OCI-LY3 (cell line): Measurements from ENCODE around the gene SLC13A3.

Source experiments
- H2AFZ ChIP-seq: fragments of 200-600, 300-600 bp; shearing (Covaris generic); 2 replicates; pipeline ENCODE4 v1.6.0; 2014; ENCODE audit warnings: antibody characterized with exemption, low read depth, low read length
- H3K27ac ChIP-seq: fragments of 200-600, 300-600 bp; sonication (generic); 2 replicates; pipeline ENCODE4 v1.5.1; 2014; ENCODE audit warnings: mild to moderate bottlenecking, low read length, moderate library complexity, mixed read lengths
- H3K27me3 ChIP-seq: fragments of 200-600, 300-600 bp; sonication (generic); 2 replicates; pipeline ENCODE4 v1.6.1; 2014; ENCODE audit warnings: low read depth, low read length, mixed read lengths
- H3K36me3 ChIP-seq: fragments of 200-600, 300-600 bp; sonication (generic); replicated peaks from 2 replicates; pipeline ENCODE3; 2014; ENCODE audit warnings: low read depth, low read length, mixed read lengths
- H3K4me1 ChIP-seq: fragments of 300-600, 200-600 bp; sonication (generic); 2 replicates; pipeline ENCODE4 v1.6.1; 2014; ENCODE audit warnings: low read length, mixed read lengths
- H3K4me2 ChIP-seq: fragments of 200-600, 300-600 bp; sonication (generic); 2 replicates; pipeline ENCODE4 v1.6.1; 2014; ENCODE audit warnings: low read length, mixed read lengths
- H3K4me3 ChIP-seq: fragments of 300-600, 200-600 bp; sonication (generic); 2 replicates; pipeline ENCODE4 v1.5.1; 2014; ENCODE audit warnings: antibody characterized with exemption, mild to moderate bottlenecking, low read length, moderate library complexity
- H3K79me2 ChIP-seq: fragments of 300-600, 200-600 bp; shearing (Covaris generic); 2 replicates; pipeline ENCODE4 v1.6.1; 2014; ENCODE audit warnings: mild to moderate bottlenecking, low read length, mixed read lengths
- H3K9ac ChIP-seq: fragments of 300-600, 200-600 bp; shearing (Covaris generic); 2 replicates; pipeline ENCODE4 v1.6.0; 2014; ENCODE audit warnings: mild to moderate bottlenecking, low read length, moderate library complexity
- H3K9me3 ChIP-seq: fragments of 200-600, 300-600 bp; shearing (Covaris generic); 2 replicates; pipeline ENCODE4 v1.6.1; 2014; ENCODE audit warnings: low read length, mixed read lengths; ENCODE audit not compliant: insufficient read depth
- H4K20me1 ChIP-seq: fragments of 200-600, 300-600 bp; sonication (generic); 2 replicates; pipeline ENCODE4 v1.6.1; 2016; ENCODE audit warnings: low read length, mixed read lengths; ENCODE audit not compliant: insufficient read depth
- EZH2phosphoT487 ChIP-seq: fragments of 200-600 bp; shearing (Covaris generic); IDR thresholded peaks from 2 replicates; pipeline ENCODE4 v1.6.1; 2018; ENCODE audit warnings: antibody characterized with exemption, mixed run types, low read depth
- TF ChIP-seq, protein P1 (sequence below): fragments of 200-600, 300-600 bp; sonication (generic); IDR thresholded peaks from 2 replicates; pipeline ENCODE4 v1.5.1; 2014; ENCODE audit warnings: antibody characterized with exemption, low read length, low read depth

SLC13A3 gene

DNA sequence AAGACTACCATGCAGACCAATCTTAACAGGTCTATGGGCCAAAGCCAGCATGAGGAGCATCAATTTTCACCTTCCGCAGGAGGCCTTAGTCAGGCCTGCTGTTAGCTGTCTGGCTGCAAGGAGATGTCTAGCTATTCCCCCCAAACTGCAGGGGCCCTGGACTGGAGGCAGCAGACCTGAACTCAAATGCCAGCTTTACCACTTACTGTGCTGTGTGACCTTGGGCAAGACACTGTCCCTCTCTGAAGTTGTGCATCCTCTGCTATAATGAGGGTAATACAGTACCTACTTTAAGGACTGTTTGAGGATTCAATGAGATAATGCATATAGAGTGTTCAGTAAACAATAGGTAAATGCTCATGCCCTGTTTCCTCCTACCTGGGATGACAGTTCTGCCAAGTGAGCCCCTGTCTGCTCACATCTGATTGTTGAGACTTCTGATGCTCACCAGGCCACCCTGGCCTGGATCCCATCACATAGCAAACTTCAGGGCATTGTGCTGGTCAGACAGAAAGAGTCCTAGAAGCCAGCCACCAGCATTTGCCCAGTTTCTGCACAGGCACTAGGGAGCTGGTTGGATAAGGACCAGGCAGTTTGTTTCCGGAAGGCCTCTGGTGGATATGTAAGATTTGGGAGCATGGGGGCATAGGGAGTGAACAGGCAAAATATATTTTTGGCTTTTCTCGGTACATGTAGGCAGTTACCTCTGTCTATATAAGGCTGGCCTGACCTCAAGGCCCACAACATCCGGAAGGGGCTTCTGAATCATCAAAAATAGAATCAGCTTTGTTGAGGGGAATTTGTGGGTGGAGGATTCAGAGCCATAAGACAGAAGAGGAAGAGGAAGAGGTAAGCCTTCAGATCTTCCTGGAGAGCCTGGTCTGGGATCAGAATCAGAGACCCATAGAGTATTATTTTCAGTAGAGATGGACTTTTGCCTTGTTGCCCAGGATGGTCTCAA, 98.5 kb downstream of the SLC13A3 start:
- Histone ChIP-seq H3K4me1 (peaks cover 17% of the 10 kb centered on the region), H3K9ac (no peak overlapping the region), H3K27me3 (peaks cover 43% of the 10 kb centered on the region), H3K9me3 (no peaks in the 10 kb centered on the region), H3K36me3 (no peaks in the 10 kb centered on the region), H3K79me2 (no peaks in the 10 kb centered on the region), H3K4me2 (peak overlapping the region; percentile 39), H3K27ac (no peak overlapping the region), H4K20me1 (no peaks in the 10 kb centered on the region), H2AFZ (peak overlapping the region; percentile 55), H3K4me3 (no peak overlapping the region)
- no peak for TF ChIP-seq EZH2phosphoT487
- TF ChIP-seq, protein P1, sequence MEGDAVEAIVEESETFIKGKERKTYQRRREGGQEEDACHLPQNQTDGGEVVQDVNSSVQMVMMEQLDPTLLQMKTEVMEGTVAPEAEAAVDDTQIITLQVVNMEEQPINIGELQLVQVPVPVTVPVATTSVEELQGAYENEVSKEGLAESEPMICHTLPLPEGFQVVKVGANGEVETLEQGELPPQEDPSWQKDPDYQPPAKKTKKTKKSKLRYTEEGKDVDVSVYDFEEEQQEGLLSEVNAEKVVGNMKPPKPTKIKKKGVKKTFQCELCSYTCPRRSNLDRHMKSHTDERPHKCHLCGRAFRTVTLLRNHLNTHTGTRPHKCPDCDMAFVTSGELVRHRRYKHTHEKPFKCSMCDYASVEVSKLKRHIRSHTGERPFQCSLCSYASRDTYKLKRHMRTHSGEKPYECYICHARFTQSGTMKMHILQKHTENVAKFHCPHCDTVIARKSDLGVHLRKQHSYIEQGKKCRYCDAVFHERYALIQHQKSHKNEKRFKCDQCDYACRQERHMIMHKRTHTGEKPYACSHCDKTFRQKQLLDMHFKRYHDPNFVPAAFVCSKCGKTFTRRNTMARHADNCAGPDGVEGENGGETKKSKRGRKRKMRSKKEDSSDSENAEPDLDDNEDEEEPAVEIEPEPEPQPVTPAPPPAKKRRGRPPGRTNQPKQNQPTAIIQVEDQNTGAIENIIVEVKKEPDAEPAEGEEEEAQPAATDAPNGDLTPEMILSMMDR, result no peak

DNA sequence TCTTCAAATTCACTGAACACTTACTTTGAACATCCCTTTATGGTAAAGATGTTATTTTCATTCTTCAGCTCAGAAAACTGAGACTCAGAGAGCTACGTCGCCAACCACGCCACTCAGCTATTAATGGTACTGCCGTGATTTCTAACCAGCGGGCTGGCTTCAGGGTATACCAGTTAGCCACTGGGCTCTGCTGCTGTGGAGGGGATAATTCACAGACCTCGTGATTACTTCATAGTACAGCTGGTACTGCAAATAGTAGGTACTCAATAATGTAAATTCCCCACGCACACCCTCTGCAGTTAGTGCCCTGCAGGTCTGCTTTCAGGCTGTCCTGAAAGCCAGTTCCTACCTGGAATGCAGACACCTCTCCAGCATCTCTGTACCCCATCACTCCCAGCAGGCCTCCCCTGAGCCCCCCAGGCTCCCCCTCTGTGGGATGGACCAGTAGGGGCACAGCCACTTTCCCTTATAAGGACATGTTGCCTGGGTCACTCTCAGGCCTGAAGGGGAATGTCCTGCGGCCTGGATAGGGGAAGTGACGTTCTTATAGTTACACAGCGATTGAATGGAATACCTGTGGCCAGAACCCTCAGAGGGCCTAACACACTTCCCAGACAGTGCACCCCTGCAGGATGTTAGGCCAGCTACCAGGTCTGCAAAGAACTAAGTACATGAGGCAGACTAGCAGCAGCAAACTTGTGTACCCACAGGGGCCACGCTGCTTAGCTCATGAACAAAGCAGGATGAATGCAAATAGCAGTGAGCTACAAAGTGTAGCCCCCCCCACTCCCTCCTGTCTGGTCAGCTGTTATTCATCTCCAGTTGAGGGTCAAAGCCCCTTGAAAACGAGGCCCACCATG, 99.5 kb downstream of the SLC13A3 start:
- H3K27ac ChIP-seq, result no peak overlapping the region
- no peak overlapping the region for H3K4me2 ChIP-seq
- no peak for TF ChIP-seq EZH2phosphoT487
- no peak overlapping the region for H3K9ac ChIP-seq
- peaks cover 17% of the 10 kb centered on the region for H3K4me1 ChIP-seq
- no peaks in the 10 kb centered on the region for H3K9me3 ChIP-seq
- H3K4me3 ChIP-seq, result no peak overlapping the region
- no peaks in the 10 kb centered on the region for H4K20me1 ChIP-seq
- no peaks in the 10 kb centered on the region for H3K36me3 ChIP-seq
- no peaks in the 10 kb centered on the region for H3K79me2 ChIP-seq
- peaks cover 33% of the 10 kb centered on the region for H3K27me3 ChIP-seq
- no peak overlapping the region for H2AFZ ChIP-seq

DNA sequence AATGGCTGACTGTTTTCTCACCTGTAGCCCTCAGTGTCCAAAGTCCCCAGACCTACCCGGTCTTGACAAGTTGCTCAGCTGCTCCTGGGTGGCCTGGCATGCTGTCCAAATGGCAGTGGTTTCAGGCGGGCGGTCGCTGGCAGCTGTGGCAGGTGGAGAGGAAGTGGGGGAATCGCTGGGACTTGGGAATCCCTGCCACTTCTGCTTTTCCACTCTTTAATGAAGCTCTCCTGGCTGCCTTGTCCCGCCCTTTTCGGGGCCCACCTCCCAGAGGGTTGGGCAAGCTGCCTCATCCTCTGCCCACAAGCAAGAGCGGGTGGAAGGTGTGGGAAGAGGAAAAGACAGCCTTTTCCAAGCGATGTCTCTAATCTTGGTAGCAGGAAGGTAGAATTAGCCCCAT, 100.8 kb downstream of the SLC13A3 start, which contains the start of gene OCSTAMP:
Gene OCSTAMP (minus strand): TSS at position 194 of the 400 bp plus-strand sequence. CDS start 94 bp downstream, at position 100.
- Histone ChIP-seq H2AFZ (no peak within 1 kb of the TSS), H3K27me3 (peaks cover 25% of the 10 kb centered on the region; the same call in 1 of the 2 replicates), H3K79me2 (no peaks in the 10 kb centered on the region), H3K4me1 (peaks cover 17% of the 10 kb centered on the region), H3K4me3 (no peak within 1 kb of the TSS), H4K20me1 (no peaks in the 10 kb centered on the region), H3K36me3 (no peaks in the 10 kb centered on the region), H3K27ac (no peak within 1 kb of the TSS), H3K4me2 (no peak within 1 kb of the TSS), H3K9me3 (no peaks in the 10 kb centered on the region), H3K9ac (no peak within 1 kb of the TSS)
- TF ChIP-seq, protein P1, result no peak
- TF ChIP-seq EZH2phosphoT487, result no peak

DNA sequence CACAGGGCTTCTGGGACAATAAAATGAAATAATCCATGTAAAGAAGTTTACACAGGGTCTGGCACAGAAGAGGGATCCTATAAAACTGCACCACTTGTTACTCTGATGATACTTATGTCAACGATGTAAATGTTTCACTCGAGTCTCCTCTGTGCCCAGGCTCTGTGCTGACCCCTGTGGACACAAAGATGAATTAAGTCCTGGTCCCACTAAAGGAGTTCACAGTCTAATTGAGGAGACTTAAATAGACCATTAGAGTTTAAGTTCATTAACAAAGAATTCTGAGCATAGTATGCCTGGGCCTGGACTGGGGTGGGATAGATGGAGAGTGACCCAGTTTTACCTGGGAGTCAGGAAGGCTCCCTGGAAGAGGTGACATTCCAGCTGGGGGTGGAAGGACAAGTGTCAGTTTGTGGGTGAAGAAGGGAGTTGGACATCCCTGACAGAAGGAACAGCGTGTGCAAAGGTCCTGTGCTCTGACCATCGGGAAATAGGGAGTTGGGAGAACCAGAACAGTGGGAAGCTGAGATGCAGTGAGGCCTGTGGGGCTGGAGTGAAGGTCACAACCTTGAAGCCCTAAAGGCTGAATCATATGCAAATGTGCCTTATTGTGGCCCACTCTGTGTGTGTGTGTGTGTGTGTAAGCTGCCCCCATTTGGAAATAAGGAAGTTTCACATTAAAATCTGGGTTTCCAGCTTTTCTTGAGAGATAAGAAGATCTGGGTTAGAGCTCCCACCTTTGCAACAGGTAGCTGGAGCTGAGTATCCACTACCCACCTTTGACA, 101.9 kb downstream of the SLC13A3 start:
- Histone ChIP-seq H3K79me2 (no peaks in the 10 kb centered on the region), H3K4me2 (no peak overlapping the region), H3K9me3 (no peaks in the 10 kb centered on the region), H3K4me1 (peaks cover 25% of the 10 kb centered on the region), H2AFZ (no peak overlapping the region), H3K36me3 (no peaks in the 10 kb centered on the region), H3K9ac (no peak overlapping the region), H3K27me3 (peaks cover 24% of the 10 kb centered on the region; the same call in 1 of the 2 replicates), H3K4me3 (no peak overlapping the region), H4K20me1 (0 out of 2 replicates have a peak, but pooled peaks cover 3% of the 10 kb centered on the region), H3K27ac (no peak overlapping the region)
- TF ChIP-seq EZH2phosphoT487, result no peak
- TF ChIP-seq, protein P1, result no peak
